ENCODE results near the gene CEP128.

The CEP128 gene

GRCh38 chr14:80575763-80576162 lies 365.8 kb downstream of the CEP128 start:
- TF ChIP-seq CTCF (conservative IDR thresholded peaks at IDR 0.05), result no peak
- no peak overlapping the region for H3K27ac ChIP-seq

- no peak overlapping the region for H3K27ac ChIP-seq
- TF ChIP-seq CTCF (conservative IDR thresholded peaks at IDR 0.05), result no peak
Measured at GRCh38 chr14:80572666-80573065, 368.9 kb downstream of the CEP128 start.

GRCh38 chr14:80570930-80571298 lies 370.6 kb downstream of the CEP128 start:
- peak overlapping the region; percentile 40; the same call in 1 of the 2 replicates for H3K27ac ChIP-seq
- TF ChIP-seq CTCF (conservative IDR thresholded peaks at IDR 0.05), result no peak

GRCh38 chr14:80567905-80568536 lies 373.5 kb downstream of the CEP128 start:
- H3K27ac ChIP-seq, result no peak overlapping the region
- TF ChIP-seq CTCF (conservative IDR thresholded peaks at IDR 0.05), result no peak

GRCh38 chr14:80565001-80565400 lies 376.5 kb downstream of the CEP128 start:
- no peak overlapping the region for H3K27ac ChIP-seq
- TF ChIP-seq CTCF (conservative IDR thresholded peaks at IDR 0.05), result no peak

GRCh38 chr14:80564051-80564450 lies 377.5 kb downstream of the CEP128 start:
- no peak overlapping the region for H3K27ac ChIP-seq
- TF ChIP-seq CTCF (conservative IDR thresholded peaks at IDR 0.05), result no peak

- TF ChIP-seq CTCF (conservative IDR thresholded peaks at IDR 0.05), result no peak
- H3K27ac ChIP-seq, result no peak overlapping the region
Measured at GRCh38 chr14:80560800-80561657, 380.5 kb downstream of the CEP128 start.
